LoVo (cell line): Measurements from ENCODE around the gene CACUL1.
"Not testable (repeated sequence)": the region's sequence is repeated elsewhere in the genome, so short reads cannot be mapped to it uniquely, and the experiment has no call there.

Experiments used
- DNase-seq: peaks from one replicate; pipeline ENCODE4 v3.0.0-alpha.2; 2016; ENCODE audit warnings: low spot score

The CACUL1 gene

DNA sequence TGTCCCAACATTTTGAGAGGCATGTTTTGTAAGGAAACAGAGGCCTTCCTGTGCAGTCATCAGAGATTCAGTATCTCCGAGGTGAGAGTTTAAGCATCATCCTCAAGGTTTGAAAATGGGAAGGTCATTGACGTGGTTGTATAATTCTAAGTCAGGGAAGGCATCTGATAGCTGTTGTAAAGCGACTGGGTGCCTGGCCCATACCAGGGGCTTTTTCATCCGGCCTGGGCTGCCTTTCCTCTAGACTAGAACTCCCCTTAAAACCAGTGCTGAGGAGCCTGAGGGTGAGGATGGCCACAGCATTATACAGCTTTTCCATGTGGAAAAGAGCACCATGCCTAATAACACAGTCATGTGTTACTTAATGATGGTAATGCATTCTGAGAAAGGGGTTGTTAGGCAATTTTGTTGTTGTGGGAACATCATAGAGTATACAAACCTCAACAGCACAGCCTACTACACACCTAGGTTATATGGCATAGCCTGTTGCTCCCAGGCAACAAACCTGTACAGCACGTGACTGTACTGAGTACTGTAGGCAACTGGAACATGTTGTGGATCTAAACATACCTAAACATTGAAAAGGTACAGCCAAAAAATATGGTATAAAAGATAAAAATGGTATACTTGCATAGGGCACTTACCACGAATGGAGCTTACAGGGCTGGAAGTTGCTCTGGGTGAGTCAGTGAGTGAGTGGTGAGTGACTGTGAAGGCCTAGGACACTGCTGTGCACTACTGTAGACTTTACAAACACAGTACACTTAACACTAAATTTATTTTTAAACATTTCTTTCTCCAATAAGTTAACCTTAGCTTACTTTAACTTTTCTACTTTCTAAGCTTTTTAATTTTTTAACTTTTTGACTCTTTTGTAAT lies 13.5 kb upstream of the CACUL1 start:
- no peak for DNase-seq

DNA sequence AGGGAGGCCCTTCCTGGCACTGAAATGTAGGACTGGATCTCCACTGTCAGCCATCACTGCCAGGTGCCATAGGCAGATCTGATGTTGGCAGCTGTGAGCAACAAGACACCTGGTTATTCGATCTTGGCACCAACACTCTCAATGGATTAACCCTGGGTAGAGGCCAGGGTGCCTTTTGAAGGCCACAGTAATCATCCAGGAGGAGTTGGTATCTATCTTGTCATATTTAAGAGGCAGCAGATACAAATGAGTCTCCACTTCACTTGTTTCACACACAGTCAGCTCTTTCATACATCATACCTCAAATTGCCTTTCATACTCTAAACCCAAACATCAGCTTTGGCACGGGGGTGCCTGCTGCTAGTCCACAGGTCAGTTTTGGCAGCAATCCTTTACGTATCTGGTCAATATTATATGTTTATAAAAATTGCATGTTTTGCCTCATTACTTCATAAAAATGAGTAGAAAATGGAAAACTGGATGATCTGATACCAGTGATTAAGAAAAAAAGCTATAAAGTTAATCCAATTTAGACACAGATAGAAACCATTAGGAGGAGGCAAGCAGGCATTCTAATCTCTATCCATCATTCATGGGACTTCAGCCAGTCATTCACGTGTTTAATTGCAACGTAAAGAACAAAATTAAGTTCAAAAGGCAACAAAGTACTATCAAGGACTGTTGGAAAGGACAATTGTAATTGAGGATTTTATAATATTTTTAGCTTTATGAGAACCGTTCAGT lies 12.7 kb upstream of the CACUL1 start:
- no peak for DNase-seq

GRCh38 chr10:118764195-118764594 lies 9.4 kb upstream of the CACUL1 start:
- no peak for DNase-seq

DNA sequence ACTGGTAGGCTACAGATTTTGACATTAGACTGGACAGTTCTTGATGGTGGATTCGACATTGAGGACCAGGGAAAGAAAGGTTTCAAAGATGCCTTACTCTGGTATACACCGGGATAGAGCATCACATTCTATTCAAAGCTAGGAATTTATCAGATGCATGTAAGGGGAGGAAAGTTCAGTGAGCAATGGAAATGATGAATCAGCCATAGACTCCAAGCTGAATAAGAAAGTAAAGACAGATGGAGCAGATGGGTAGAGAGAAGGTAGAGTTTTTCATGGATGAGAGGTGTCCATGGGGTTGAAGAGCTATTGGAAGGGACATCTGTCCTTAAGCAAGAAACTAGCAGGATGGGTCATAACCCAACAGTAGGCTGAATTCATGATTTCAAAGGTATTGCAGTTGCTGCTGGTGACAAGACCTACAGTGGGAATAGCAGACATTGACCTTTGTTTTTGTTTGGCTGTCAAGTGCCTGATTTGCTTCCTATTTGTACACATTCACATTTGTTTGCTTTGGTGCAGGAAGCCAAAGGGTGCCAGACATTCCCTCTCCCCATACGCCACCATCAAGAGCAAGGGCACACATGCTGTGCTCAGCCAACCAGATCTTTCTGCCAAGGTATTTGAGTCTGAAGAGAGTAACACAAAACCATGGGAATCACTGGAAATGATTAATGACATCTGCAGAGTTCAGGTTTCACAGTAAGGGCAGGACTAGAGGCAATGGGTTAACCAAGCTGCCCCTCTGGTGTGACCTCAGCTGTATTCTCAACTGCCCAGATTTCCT lies 8.6 kb upstream of the CACUL1 start:
- DNase-seq: no peak

DNA sequence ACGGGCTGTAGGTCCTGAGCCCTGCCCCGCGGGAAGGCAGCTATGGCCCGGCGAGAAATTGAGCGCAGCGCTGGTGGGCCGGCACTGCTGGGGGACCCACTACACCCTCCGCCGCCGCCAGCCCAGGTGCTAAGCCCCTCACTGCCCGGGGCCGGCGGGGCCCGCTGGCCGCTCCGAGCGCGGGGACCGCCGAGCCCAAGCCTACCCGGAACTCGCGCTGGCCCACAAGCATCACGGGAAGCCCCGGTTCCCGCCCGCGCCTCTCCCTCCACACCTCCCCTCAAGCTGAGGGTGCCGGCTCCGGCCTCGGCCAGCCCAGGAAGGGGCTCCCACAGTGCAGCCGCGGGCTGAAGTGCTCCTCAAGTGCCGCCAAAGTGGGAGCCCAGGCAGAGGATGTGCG lies 5.5 kb upstream of the CACUL1 start:
- no peak for DNase-seq

GRCh38 chr10:118758449-118758848 lies 3.7 kb upstream of the CACUL1 start:
- no peak for DNase-seq

- DNase-seq: peak; percentile 34
These were observed 578 bp downstream of the CACUL1 start for GRCh38 chr10:118754229-118754555.

- no peak for DNase-seq
These were observed 1.2 kb downstream of the CACUL1 start for GRCh38 chr10:118753331-118754228.

GRCh38 chr10:118752409-118752808 lies 2.4 kb downstream of the CACUL1 start:
- DNase-seq: no peak

- DNase-seq: no peak
These were observed 3.5 kb downstream of the CACUL1 start for GRCh38 chr10:118751265-118751664.

GRCh38 chr10:118748041-118748440 lies 6.7 kb downstream of the CACUL1 start:
- DNase-seq: no peak

DNA sequence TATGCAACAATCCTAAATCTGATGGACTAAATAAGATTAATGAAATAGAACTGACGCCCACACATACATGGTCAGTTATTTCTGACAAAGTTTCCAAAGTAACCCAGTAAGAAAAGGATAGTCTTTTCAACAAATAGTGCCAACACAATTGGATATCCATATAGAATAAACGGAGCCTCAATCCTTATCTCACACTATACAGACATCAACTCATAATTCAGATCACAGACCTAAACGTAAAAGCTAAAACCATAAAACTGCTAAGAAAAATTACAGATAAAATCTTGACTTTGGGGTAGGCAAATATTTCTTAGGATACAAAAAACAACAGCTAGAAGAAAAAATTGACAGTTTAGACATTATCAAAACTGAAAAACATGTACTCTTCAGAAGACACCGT lies 8.5 kb downstream of the CACUL1 start:
- DNase-seq: no peak

- DNase-seq: no peak
These were observed 9.7 kb downstream of the CACUL1 start for GRCh38 chr10:118745056-118745455.

DNA sequence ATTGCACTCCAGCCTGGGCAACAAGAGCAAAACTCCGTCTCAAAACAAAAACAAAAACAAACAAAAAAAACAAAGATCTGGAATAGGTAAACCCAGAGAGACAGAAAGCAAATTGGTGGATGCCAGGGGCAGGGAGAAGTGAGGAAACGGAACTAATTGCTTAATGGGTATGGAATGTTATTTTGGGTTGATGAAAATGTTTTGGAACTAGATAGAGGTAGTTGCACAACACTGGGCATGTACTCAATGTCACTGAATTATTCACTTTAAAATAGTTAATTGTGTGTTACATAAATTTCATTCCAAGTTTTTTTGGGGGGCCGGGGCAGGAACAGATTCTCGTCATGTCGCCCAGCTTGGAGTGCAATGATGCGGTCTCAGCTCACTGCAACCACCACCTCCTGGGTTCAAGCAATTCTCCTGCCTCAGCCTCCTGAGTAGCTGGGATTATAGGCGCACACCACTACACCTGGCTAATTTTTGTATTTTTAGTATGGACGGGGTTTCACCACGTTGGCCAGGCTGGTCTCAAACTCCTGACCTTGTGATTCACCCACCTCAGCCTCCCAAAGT lies 10.3 kb downstream of the CACUL1 start:
- DNase-seq: not testable (repeated sequence)

DNA sequence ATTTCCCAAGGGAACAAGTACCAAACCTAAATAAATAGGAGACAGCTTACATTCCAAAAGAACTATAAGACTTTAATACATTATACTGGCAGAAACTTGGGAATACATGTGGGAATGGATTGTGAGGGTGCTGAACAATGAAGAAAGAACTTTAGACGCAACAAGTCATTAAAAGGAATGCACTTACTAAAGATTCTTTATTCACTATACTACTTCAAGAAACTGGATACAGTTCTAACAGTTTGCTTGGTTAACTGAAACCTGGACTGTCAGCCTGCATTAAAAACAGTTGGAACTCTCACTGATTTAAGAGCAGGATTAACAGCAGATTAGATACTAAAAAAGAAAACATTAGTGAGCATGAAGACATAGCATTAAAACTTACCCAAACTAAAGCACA lies 12.0 kb downstream of the CACUL1 start:
- DNase-seq: no peak

DNA sequence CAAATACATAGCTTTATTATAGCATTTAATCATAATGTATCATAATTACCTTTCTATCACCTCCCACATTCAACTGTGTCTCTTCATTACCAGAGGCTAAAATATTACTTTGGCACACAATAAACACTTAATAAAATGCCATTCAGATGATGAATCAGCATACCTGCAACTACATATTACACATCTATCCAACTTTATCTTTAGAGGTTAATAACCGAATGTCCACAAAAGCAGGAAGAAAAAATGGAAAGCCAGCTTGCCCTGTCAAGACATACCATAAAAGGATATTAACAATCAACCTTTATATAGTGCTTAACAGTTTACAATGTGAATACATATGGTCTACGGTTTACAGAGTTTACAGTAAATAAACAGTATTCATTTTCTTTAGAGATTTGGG lies 12.7 kb downstream of the CACUL1 start:
- DNase-seq: no peak

DNA sequence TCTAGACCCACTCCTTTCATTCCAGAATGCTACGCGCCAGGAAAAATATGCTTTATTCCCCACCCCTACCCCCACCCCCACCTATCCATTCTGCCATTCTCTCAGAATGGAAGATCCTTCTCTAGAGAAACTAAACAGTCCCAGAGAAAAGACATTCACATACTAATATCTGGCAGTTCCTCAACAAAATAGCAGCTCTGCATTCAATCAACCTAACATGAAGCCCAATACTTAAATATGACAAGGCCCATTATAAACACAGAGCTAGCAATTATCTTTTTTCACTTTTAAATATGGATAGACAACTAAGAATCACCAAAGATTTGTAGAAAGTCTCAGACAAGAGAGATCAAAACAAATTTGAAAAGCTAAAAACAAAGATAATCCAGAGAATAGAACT lies 16.4 kb downstream of the CACUL1 start:
- DNase-seq: no peak

DNA sequence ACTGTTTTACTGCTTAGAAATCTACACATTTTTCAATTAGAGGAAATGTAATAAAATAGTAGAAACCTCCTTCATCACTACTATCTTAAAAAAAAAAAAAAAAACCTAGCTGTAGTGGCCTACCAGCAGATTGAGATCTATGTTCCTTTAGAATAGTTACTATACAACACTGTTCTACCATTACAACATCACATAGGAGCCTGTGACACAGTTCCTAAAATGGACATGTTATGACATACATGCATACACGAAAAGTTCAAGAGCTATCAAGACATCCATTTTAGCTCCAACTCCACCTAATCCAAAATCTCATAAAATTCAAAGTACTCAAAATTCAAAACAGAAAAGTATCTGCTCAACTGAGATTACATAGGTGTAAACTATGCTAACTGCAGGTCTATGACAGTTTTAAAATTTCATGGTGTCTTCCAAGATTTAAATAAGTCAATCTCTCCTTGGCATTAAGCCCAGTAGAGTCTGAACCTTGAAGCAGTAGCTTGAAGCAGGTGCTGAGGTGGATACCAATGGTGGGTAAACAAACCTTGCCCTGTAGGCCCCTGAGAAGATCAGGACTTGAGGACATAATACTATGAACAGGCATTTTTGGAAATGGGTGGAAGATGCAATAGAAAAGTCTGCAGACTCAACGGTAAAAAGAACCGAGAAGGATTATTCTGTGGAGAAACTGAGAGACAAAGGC lies 17.0 kb downstream of the CACUL1 start:
- DNase-seq: no peak

- DNase-seq: no peak
These were observed 19.5 kb downstream of the CACUL1 start for GRCh38 chr10:118735294-118735693.

- DNase-seq: no peak
These were observed 20.3 kb downstream of the CACUL1 start for GRCh38 chr10:118734475-118734874.
